ENCODE measurements around the gene ARMC8. TPM values are rescaled to one million over a fixed set of nuclear protein-coding genes. Genes with fewer than 3 reads are reported as not detected.

The ARMC8 gene
- total RNA-seq, 1 donor from 2014 or later: 80.3 TPM

- Histone ChIP-seq H3K79me2 (ENCODE audit: low read depth) (no peaks in the 10 kb centered on the region), H3K9ac (no peak overlapping the region), H3K4me3 (no peak overlapping the region), H2AFZ (replicated peaks) (no peak overlapping the region), H3K4me1 (no peaks in the 10 kb centered on the region), H3F3A (ENCODE audit: low read depth) (no peaks in the 10 kb centered on the region), H3K27me3 (no peaks in the 10 kb centered on the region), H3K9me3 (ENCODE audit: low read depth) (no peaks in the 10 kb centered on the region), H3K4me2 (no peak overlapping the region), H3K36me3 (no peaks in the 10 kb centered on the region), H4K20me1 (ENCODE audit: low read depth) (no peaks in the 10 kb centered on the region), H3K27ac (no peak overlapping the region)
- Mint-ChIP-seq H3K4me1 (peaks cover 3% of the 10 kb centered on the region), H3K27me3 (ENCODE audit: insufficient read depth, low read depth) (no peaks in the 10 kb centered on the region), H3K4me3 (no peak overlapping the region), H3K36me3 (peaks cover 3% of the 10 kb centered on the region), H3K27ac (no peak overlapping the region), H3K9me3 (no peaks in the 10 kb centered on the region)
- TF ChIP-seq EZH2 (IDR thresholded peaks at IDR 0.05): no peak
- TF ChIP-seq EZH2phosphoT487 (IDR thresholded peaks at IDR 0.05): no peak
- TF ChIP-seq CTCF (IDR thresholded peaks at IDR 0.05): no peak
- DNase-seq (ENCODE audit: low spot score): no peak
These were observed 68.9 kb downstream of the ARMC8 start for GRCh38 chr3:138256022-138256421.

DNA sequence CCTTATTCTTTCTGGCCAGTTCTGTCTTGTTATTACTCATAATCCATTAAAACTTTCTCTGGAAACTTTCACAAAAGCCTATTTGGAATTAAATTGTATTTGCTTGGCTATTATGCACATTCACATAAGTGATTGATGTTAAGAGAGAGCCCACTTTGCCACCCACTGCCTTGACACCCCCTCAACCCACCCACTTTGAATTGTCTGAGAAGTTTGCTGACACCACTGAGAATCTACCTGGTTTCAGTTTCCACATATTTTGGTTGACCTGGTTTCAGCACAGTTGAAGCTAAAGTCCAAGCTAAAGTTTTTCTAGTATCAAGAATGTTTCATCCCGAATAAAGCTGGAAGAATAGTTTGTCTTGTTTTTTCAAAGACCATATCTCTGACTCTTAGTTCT lies 70.9 kb downstream of the ARMC8 start:
- Histone ChIP-seq H2AFZ (replicated peaks) (no peak overlapping the region), H3K9me3 (ENCODE audit: low read depth) (no peaks in the 10 kb centered on the region), H3F3A (ENCODE audit: low read depth) (no peaks in the 10 kb centered on the region), H3K4me2 (no peak overlapping the region), H3K27me3 (no peaks in the 10 kb centered on the region), H3K79me2 (ENCODE audit: low read depth) (no peaks in the 10 kb centered on the region), H3K4me1 (no peaks in the 10 kb centered on the region), H3K9ac (no peak overlapping the region), H3K4me3 (no peak overlapping the region), H3K36me3 (no peaks in the 10 kb centered on the region), H4K20me1 (ENCODE audit: low read depth) (no peaks in the 10 kb centered on the region), H3K27ac (no peak overlapping the region)
- Mint-ChIP-seq H3K9me3 (no peaks in the 10 kb centered on the region), H3K36me3 (peaks cover 3% of the 10 kb centered on the region), H3K4me1 (peaks cover 3% of the 10 kb centered on the region), H3K4me3 (no peak overlapping the region), H3K27ac (no peak overlapping the region), H3K27me3 (ENCODE audit: insufficient read depth, low read depth) (no peaks in the 10 kb centered on the region)
- TF ChIP-seq CTCF (IDR thresholded peaks at IDR 0.05) (no peak), EZH2 (IDR thresholded peaks at IDR 0.05) (no peak), EZH2phosphoT487 (IDR thresholded peaks at IDR 0.05) (no peak)
- no peak for DNase-seq (ENCODE audit: low spot score)

DNA sequence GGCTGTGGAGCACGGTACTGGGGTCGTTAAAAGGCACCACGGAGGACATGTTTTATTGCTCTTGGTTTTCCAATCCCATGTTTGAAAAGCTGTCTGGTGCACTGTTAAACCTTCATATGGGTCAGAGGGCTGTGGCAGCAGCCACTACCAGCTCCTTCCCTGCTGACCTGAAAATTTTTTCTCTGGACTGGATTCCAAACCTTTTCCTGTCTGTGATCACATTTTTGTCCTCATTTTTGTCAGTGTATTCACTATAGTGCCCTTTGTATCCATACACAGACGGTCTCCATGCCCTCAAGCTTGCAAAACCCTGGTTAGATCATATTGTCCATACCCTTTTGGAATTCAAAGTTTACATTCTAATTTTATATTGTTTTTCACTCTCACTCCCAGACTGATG lies 72.0 kb downstream of the ARMC8 start:
- no peaks in the 10 kb centered on the region for H3K9me3 ChIP-seq (ENCODE audit: low read depth)
- no peak overlapping the region for H3K9ac ChIP-seq
- Mint-ChIP-seq H3K27me3 (ENCODE audit: insufficient read depth, low read depth) (no peaks in the 10 kb centered on the region), H3K4me3 (no peak overlapping the region), H3K9me3 (no peaks in the 10 kb centered on the region), H3K36me3 (peaks cover 4% of the 10 kb centered on the region), H3K27ac (no peak overlapping the region), H3K4me1 (peaks cover 3% of the 10 kb centered on the region)
- H3K27me3 ChIP-seq: no peaks in the 10 kb centered on the region
- H3K79me2 ChIP-seq (ENCODE audit: low read depth): no peaks in the 10 kb centered on the region
- H3K27ac ChIP-seq: no peak overlapping the region
- no peaks in the 10 kb centered on the region for H3F3A ChIP-seq (ENCODE audit: low read depth)
- H3K4me2 ChIP-seq: no peak overlapping the region
- no peak overlapping the region for H2AFZ ChIP-seq (replicated peaks)
- no peaks in the 10 kb centered on the region for H3K36me3 ChIP-seq
- no peaks in the 10 kb centered on the region for H4K20me1 ChIP-seq (ENCODE audit: low read depth)
- H3K4me3 ChIP-seq: no peak overlapping the region
- TF ChIP-seq EZH2phosphoT487 (IDR thresholded peaks at IDR 0.05) (no peak), CTCF (IDR thresholded peaks at IDR 0.05) (no peak), EZH2 (IDR thresholded peaks at IDR 0.05) (no peak)
- DNase-seq (ENCODE audit: low spot score): no peak
- no peaks in the 10 kb centered on the region for H3K4me1 ChIP-seq

All from neural progenitor cell (in vitro differentiated cells).